NOMO-1 treated with dmso at 0.1 percent for 144 hours (cell line): ENCODE data around the gene AP5Z1.
"Not testable (repeated sequence)": the region's sequence is repeated elsewhere in the genome, so short reads cannot be mapped to it uniquely, and the experiment has no call there.

Experiments used
- DNase-seq: peaks from one replicate; lab custom pipeline; 2025; ENCODE audit not compliant: unreplicated experiment; lab: John Stamatoyannopoulos, UW

AP5Z1 gene

GRCh38 chr7:4787947-4788626 lies 12.7 kb downstream of the AP5Z1 start:
- no peak for DNase-seq

GRCh38 chr7:4788627-4789189 lies 13.3 kb downstream of the AP5Z1 start:
- DNase-seq: no peak

DNA sequence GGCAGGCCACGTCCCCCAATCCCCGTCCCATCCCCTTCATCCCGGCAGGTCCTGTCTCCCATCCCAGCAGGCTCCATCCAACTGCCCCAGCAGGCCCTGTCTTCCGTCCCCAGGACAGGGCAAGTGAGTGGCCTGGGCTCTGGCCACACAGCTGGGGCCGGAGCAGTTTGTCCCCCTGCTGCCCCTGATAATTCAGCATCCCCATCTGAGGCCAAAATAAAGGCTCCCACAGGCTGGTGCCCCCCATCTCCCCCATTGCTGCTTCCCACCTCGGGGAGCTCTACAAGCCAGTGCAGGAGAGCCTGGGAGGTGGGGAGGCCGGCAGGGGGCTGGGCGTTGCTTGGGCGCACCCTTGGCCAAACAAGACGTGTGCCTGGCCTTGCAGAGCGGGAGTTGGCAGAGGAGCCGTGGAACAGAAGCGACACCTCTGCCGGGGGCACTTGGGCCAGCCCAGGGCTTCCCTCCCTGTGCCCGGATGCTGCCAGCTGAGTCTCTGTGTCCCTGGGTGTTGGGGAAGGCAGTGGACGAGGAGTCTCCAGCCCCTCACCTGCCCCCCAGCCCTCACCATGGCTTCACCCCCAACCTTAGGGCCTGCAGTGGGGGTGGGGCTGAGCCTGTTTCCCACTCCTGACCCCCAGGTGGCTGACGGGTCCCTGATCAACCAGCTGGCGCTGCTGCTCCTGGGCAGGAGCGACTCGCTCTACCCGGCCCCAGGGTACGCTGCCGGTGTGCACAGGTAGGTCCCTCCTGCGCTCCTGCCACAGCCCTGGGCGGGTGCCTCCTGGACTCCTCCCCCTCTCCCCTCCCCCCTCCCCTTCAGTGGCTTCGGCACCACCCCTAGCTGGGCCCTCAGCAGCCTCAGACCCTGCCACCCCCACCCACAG lies 14.0 kb downstream of the AP5Z1 start:
- no peak for DNase-seq

GRCh38 chr7:4790078-4790465 lies 14.6 kb downstream of the AP5Z1 start:
- DNase-seq: no peak

DNA sequence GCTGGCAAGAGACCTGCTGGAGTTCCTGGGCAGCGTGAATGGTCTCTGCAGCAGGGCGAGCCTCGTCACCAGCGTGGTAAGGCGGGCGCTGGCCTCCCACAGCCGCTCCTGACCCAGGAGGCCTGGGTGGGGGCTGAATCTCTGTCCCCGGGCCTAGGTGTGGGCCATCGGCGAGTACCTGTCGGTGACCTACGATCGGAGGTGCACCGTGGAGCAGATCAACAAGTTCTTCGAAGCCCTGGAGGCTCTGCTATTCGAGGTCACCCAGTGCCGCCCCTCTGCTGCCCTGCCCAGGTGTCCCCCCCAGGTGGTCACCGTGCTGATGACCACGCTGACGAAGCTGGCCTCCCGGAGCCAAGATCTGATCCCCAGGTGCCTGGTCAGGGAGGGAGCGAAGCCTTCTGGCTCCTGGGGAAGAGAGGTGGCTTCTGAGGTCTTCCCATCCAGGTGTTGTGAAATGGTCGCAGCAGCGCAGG lies 15.1 kb downstream of the AP5Z1 start:
- DNase-seq: no peak

GRCh38 chr7:4791101-4791737 lies 15.8 kb downstream of the AP5Z1 start:
- DNase-seq: no peak

DNA sequence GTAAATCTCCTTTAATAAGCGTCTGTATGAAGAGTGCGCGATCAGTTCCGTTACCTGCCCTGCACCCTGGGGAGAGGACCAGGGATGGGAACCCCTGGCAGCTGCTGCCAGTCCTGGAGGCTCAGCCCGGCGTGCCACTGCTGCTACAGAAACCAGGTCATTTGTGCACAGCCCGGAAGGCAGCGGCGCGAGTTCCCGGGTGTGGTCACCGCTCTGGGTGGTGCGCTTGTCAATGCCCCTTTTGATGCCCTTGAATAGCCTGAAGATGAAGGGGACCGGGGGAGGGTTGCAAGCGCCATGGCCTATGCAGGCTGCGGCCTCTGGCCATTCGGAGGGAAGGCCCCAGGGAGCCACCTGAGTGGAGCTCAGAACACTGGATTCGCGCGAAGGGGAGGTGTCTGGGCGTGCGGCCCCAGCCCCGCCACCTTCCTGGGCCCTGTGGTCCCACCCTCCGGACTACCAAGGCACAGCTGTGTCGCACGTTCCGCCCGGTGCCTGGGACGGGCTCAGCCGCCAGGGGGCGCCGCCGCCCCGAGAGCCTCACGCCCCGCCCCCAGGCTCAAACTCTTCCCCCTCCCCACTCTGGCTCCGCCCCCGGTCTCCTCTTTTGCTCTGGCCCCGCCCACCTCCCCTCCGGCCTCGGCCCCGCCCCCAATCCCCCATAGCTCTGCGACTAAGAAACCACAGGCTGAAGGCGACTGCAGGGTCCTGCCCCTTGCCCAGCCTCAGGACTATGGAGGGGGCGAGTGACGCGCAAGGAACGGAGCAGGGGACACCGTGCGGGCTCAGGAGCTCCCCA lies 16.5 kb downstream of the AP5Z1 start:
- DNase-seq: no peak

- DNase-seq: no peak
These were observed 17.2 kb downstream of the AP5Z1 start for GRCh38 chr7:4792537-4793126.

DNA sequence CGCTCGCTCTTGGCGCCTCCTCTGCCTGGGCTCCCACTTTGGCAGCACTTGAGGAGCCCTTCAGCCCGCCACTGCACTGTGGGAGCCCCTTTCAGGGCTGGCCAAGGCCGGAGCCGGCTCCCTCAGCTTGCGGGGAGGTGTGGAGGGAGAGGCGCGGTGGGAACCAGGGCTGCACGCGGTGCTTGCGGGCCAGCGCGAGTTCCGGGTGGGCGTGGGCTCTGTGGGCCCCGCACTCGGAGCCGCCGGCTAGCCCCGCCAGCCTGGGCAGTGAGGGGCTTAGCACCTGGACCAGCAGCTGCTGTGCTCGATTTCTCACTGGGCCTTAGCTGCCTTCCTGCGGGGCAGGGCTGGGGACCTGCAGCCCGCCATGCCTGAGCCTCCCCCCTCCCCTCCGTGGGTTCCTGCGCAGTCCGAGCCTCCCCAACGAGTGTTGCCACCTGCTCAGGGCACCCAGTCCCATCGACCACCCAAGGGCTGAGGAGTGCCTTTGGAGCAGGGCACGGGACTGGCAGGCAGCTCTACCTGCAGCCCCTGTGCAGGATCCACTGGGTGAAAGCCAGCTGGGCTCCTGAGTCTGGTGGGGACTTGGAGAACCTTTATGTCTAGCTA lies 18.1 kb downstream of the AP5Z1 start:
- not testable (repeated sequence) for DNase-seq

DNA sequence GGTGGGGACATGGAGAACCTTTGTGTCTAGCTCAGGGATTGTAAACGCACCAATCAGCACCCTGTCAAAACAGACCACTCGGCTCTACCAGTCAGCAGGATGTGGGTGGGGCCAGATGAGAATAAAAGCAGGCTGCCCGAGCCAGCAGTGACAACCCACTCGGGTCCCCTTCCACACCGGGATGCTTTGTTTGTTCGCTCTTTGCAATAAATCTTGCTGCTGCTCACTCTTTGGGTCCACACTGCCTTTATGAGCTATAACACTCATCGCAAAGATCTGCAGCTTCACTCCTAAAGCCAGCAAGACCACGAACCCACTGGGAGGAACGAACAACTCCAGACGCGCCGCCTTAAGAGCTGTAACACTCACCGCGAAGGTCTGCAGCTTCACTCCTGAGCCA lies 18.7 kb downstream of the AP5Z1 start:
- not testable (repeated sequence) for DNase-seq

DNA sequence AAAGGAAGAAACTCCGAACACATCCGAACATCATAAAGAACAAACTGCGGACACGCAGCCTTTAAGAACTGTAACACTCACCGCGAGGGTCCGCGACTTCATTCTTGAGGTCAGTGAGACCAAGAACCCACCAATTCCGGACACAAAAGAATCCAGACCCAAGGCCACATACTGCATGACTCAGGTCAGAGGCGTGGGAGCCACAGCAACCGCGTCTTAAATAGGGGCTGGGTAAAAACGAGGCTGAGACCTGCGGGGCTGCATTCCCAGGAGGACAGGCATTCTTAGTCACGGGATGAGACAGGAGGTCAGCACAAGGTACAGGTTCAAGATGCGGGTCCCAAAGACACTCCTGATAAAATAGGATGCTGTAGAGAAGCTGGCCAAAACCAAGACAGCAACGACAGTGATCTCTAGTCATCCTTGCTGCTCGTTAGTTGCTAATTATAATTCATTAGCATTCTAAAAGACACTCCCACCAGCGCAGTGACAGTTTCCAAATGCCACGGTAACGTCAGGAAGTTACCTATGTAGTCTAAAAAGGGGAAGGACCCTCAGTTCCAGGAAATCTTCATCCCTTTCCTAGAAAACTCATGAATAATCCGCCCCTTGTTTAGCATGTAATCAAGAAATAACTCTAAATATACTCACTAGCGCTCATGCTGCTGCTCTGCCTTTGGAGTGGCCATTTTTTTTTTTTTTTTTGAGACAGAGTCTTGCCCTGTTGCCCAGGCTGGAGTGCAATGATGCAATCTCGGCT lies 19.3 kb downstream of the AP5Z1 start:
- no peak for DNase-seq

GRCh38 chr7:4796453-4796852 lies 21.0 kb downstream of the AP5Z1 start:
- no peak for DNase-seq

- no peak for DNase-seq
These were observed 22.7 kb downstream of the AP5Z1 start for GRCh38 chr7:4797858-4798705.

GRCh38 chr7:4798706-4799235 lies 23.3 kb downstream of the AP5Z1 start:
- no peak for DNase-seq

DNA sequence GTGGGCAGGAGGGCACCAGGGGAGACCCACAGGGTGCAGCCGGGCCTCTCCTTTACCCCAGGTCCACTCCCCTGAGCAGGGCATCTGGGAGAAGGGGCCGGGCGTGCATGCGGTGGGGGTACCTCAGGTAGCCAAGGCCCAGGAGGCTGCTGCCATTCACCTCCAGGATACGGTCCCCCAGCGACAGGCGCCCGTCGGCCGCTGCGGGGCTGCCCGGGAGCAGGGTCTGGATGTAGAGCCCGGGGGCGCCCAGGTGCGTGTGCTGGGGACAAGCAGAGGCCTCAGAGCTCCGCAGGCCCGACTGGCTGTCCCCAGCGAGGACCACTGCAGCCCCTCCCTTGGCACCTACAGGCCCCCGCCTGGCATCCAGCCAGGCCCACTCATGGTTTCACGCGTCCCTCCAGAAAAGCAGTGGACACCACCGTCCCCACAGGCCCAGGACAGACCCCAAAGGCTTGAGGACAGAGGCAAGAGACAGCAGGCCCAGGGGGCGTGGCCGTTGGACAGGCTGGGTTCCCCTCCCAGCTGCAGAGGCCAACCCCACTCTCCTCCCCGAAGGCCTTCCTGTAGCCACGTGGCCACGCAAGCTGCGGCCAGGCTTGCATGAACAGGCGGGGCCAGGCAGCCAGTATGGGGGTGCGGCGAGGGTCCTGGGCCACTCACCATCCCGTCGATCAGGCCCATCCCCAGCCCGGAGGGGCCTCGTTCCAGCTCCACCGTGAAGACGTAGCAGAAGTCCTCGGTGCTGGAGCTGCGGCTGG lies 24.3 kb downstream of the AP5Z1 start:
- DNase-seq: no peak

GRCh38 chr7:4800487-4800886 lies 25.1 kb downstream of the AP5Z1 start:
- DNase-seq: no peak
